ENCODE measurements around the gene TMA16.

GRCh38 chr4:163534056-163534455, 39.6 kb downstream of the TMA16 start:
- TF ChIP-seq POLR2AphosphoS5 (IDR thresholded peaks at IDR 0.05; ENCODE audit: borderline replicate concordance, low read depth, low read length) (no peak; the same call in 1 of the 2 replicates), EZH2 (IDR thresholded peaks at IDR 0.05) (no peak), FOXP2 (optimal IDR thresholded peaks at IDR 0.05; ENCODE audit: control extremely low read depth, extremely low read length, insufficient read depth) (no peak)
